ENCODE results near the gene NEUROD1. TPM values are rescaled to one million over a fixed set of nuclear protein-coding genes. Genes with fewer than 3 reads are reported as not detected.
"Not testable (repeated sequence)": the region's sequence is repeated elsewhere in the genome, so short reads cannot be mapped to it uniquely, and the experiment has no call there.

The NEUROD1 gene
- total RNA-seq, 6 donors from 2014 or later, result not detected

DNA sequence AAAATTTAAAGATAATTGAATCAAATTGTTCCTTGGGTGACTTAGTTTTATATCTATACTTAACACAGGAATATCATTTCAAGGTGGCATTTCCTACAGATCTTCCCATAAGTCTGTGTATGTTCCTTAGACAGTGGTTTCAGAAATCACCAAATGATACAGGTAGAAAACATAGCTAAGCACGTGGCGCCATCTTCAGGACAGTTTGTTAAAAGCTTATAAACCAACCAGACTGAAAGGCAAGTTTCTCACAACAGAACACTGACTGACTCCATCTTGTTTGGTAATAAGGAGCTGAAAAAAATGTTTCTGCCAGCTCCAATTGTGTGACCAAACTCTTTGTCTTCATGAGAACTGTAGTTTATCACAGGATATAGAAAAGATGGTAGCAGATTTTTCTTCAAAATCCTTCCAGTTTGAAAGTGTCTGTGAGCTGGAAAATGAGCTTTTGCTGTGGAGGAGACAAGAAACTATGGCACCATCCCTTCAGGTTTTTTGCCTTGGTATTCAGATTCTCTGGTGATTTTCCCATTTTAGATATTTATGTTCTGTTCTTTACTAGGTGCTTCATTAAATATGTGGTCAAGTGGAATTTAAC is 34.8 kb upstream of the NEUROD1 start:
- no peaks in the 10 kb centered on the region for H3K27me3 ChIP-seq
- ATAC-seq (ENCODE audit: low FRiP score in 2 of 2) (peak; percentile 73 to 82), DNase-seq (peak in 1 of 2 donors; percentile 56)

DNA sequence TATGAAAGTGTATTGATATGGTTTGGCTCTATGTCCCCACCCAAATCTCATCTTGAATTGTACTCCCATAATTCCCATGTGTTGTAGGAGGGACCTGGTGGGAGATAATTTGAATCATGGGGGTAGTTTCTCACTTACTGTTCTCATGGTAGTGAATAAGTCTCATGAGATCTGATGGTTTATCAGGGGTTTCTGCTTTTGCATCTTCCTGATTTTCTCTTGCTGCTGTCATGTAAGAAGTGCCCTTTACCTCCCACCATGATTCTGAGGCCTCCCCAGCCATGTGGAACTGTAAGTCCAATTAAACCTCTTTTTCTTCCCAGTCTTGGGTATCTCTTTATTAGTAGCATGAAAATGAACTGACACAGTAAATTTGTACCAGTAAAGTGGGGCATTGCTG is 30.7 kb upstream of the NEUROD1 start:
- H3K4me1 ChIP-seq; H3K4me3 ChIP-seq; DNase-seq; H3K27me3 ChIP-seq; H3K27ac ChIP-seq; H3K9me3 ChIP-seq; H3K36me3 ChIP-seq; ATAC-seq (ENCODE audit: low FRiP score in 2 of 2): not testable (repeated sequence)

More for the DNA sequence above, 34.8 kb upstream of the NEUROD1 start:
- Histone ChIP-seq H3K9me3 (no peaks in the 10 kb centered on the region), H3K36me3 (no peaks in the 10 kb centered on the region), H3K4me3 (no peak overlapping the region), H3K27ac (no peak overlapping the region), H3K4me1 (no peaks in the 10 kb centered on the region)
- 0% methylated on average over 2 of the region's 2 CpGs for WGBS, 2 donors
- no peak for TF ChIP-seq POLR2AphosphoS5 (IDR thresholded peaks at IDR 0.05)
- no peak for TF ChIP-seq EP300 (IDR thresholded peaks at IDR 0.05)
- TF ChIP-seq, protein P1, sequence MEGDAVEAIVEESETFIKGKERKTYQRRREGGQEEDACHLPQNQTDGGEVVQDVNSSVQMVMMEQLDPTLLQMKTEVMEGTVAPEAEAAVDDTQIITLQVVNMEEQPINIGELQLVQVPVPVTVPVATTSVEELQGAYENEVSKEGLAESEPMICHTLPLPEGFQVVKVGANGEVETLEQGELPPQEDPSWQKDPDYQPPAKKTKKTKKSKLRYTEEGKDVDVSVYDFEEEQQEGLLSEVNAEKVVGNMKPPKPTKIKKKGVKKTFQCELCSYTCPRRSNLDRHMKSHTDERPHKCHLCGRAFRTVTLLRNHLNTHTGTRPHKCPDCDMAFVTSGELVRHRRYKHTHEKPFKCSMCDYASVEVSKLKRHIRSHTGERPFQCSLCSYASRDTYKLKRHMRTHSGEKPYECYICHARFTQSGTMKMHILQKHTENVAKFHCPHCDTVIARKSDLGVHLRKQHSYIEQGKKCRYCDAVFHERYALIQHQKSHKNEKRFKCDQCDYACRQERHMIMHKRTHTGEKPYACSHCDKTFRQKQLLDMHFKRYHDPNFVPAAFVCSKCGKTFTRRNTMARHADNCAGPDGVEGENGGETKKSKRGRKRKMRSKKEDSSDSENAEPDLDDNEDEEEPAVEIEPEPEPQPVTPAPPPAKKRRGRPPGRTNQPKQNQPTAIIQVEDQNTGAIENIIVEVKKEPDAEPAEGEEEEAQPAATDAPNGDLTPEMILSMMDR (IDR thresholded peaks at IDR 0.05), result peak in 5 of 6 experiments; percentile 46 to 71 (median 62)

DNA sequence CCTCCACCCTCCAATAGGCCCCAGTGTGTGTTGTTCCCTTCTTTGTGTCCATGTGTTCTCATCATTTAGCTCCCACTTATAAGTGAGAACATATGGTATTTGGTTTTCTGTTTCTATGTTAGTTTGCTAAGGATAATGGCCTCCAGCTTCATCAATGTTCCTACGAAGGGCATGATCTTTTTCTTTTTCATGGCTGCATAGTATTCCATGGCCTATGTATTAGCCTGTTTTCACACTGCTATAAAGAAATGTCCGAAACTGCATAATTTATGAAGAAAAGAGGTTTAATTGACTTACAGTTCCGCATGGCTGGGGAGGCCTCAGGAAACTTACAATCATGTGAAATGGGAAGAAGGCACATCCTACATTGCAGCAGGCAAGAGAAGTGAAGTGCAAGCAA is 22.2 kb upstream of the NEUROD1 start:
- H3K36me3 ChIP-seq; H3K4me3 ChIP-seq; H3K27ac ChIP-seq; H3K9me3 ChIP-seq; DNase-seq; H3K4me1 ChIP-seq; ATAC-seq (ENCODE audit: low FRiP score in 2 of 2); H3K27me3 ChIP-seq: not testable (repeated sequence)
- WGBS, 2 donors, result 92 to 96% methylated on average over 3 of the region's 3 CpGs

DNA sequence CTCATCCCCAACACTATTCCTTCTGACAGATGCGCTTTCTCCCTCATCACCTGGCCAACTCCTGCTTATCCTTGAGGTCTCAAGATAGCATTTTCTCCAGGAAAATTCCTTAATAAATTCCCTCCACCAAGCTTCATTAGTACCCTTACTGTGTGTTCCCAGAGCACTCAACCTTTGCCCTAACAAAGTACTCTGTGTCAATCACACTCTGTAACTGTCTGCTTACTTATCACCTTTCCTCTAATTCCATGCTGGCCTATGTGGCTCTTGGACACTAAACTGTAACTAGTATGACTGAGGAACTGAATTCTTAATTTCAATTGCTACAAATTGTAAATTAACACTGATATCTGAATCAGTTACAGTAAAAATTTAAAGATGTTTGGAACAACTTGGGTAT is 17.9 kb upstream of the NEUROD1 start:
- H3K4me3 ChIP-seq, result no peak overlapping the region
- H3K4me1 ChIP-seq, result no peaks in the 10 kb centered on the region
- H3K9me3 ChIP-seq, result no peaks in the 10 kb centered on the region
- no peak for ATAC-seq (ENCODE audit: low FRiP score in 2 of 2)
- WGBS, 2 donors, result 93% methylated on average over 1 of the region's 1 CpG
- no peak overlapping the region for H3K27ac ChIP-seq
- no peaks in the 10 kb centered on the region for H3K27me3 ChIP-seq
- TF ChIP-seq, protein P1 (IDR thresholded peaks at IDR 0.05), result no peak
- TF ChIP-seq POLR2AphosphoS5 (IDR thresholded peaks at IDR 0.05) (no peak), EP300 (IDR thresholded peaks at IDR 0.05) (no peak), POLR2A (IDR thresholded peaks at IDR 0.05) (no peak)
- no peak for DNase-seq
- H3K36me3 ChIP-seq, result no peaks in the 10 kb centered on the region

DNA sequence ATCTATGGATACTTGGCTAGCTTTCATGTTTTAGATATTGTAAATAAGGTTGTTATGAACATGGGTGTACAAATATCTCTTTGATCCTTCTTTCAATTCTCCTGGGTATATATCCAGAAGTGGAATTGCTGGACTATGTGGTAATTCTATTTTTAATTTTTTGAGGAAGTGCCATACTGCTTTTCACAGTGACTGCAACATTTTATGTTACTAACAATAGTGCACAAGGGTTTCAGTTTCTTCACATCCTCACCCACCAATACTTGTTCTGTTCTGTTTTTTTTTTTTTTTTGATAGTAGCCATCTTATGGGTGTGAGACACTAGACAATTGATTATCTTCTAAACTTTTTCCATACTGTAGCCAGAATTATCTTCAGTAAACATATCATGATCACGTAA is 17.3 kb upstream of the NEUROD1 start:
- Histone ChIP-seq H3K27me3 (no peaks in the 10 kb centered on the region), H3K4me1 (no peaks in the 10 kb centered on the region), H3K27ac (no peak overlapping the region), H3K36me3 (no peaks in the 10 kb centered on the region), H3K4me3 (no peak overlapping the region), H3K9me3 (no peaks in the 10 kb centered on the region)
- no peak for DNase-seq
- TF ChIP-seq POLR2AphosphoS5 (IDR thresholded peaks at IDR 0.05) (no peak), POLR2A (IDR thresholded peaks at IDR 0.05) (no peak), EP300 (IDR thresholded peaks at IDR 0.05) (no peak)
- TF ChIP-seq, protein P1 (IDR thresholded peaks at IDR 0.05), result no peak
- peak in 1 of 2 donors; percentile 55 for ATAC-seq (ENCODE audit: low FRiP score in 2 of 2)
- WGBS, 2 donors, result 66 to 75% methylated on average over 1 of the region's 1 CpG

DNA sequence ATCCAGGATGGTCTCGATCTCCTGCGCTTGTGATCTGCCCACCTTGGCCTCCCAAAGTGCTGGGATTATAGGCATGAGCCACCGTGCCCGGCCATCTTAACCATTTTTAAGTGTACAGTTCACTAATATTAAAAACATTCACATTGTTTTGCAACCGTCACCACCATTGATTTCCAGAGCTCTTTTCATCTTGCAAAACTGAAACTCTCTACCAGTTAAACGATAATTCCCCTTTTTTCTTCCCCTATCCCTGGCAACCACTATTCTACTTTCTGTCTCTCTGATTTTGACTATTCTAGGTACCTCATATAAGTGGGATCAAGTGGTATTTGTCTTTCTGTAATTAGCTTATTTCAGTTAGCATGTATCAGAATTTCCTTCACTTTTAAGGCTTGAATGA is 16.8 kb upstream of the NEUROD1 start:
- no peak for DNase-seq
- Histone ChIP-seq H3K4me3 (no peak overlapping the region), H3K4me1 (no peaks in the 10 kb centered on the region), H3K27me3 (no peaks in the 10 kb centered on the region), H3K36me3 (no peaks in the 10 kb centered on the region), H3K27ac (no peak overlapping the region), H3K9me3 (no peaks in the 10 kb centered on the region)
- no peak for ATAC-seq (ENCODE audit: low FRiP score in 2 of 2)
- WGBS, 2 donors, result 77 to 78% methylated on average over 6 of the region's 6 CpGs
- TF ChIP-seq POLR2AphosphoS5 (IDR thresholded peaks at IDR 0.05) (no peak), EP300 (IDR thresholded peaks at IDR 0.05) (no peak), POLR2A (IDR thresholded peaks at IDR 0.05) (no peak)
- TF ChIP-seq, protein P1 (IDR thresholded peaks at IDR 0.05), result no peak
